ENCODE results near the gene LINC01488. TPM values are rescaled to one million over a fixed set of nuclear protein-coding genes. Genes with fewer than 3 reads are reported as not detected.

Gene LINC01488
- total RNA-seq, 1 donor from 2014 or later = 1.3 TPM

- Mint-ChIP-seq H3K4me1 (ENCODE audit: low read depth) (no peaks in the 10 kb centered on the region), H3K27me3 (peaks cover 2% of the 10 kb centered on the region), H3K4me3 (ENCODE audit: low read depth) (no peak overlapping the region), H3K9me3 (ENCODE audit: low read depth) (peaks cover 14% of the 10 kb centered on the region), H3K27ac (no peak overlapping the region), H3K36me3 (ENCODE audit: insufficient read depth) (no peaks in the 10 kb centered on the region)
- DNase-seq (ENCODE audit: low spot score, unreplicated experiment) = no peak
- TF ChIP-seq CTCF (IDR thresholded peaks at IDR 0.05; ENCODE audit: unreplicated experiment) = no peak
Observed at GRCh38 chr11:69518081-69518950, 36.9 kb downstream of the LINC01488 start.

- DNase-seq (ENCODE audit: low spot score, unreplicated experiment) = no peak
- Mint-ChIP-seq H3K9me3 (ENCODE audit: low read depth) (peaks cover 14% of the 10 kb centered on the region), H3K36me3 (ENCODE audit: insufficient read depth) (no peaks in the 10 kb centered on the region), H3K4me1 (ENCODE audit: low read depth) (no peaks in the 10 kb centered on the region), H3K4me3 (ENCODE audit: low read depth) (no peak overlapping the region), H3K27me3 (peaks cover 11% of the 10 kb centered on the region), H3K27ac (no peak overlapping the region)
- no peak for TF ChIP-seq CTCF (IDR thresholded peaks at IDR 0.05; ENCODE audit: unreplicated experiment)
Observed at GRCh38 chr11:69520186-69520916, 38.9 kb downstream of the LINC01488 start.

- Mint-ChIP-seq H3K27me3 (peaks cover 14% of the 10 kb centered on the region), H3K4me1 (ENCODE audit: low read depth) (no peaks in the 10 kb centered on the region), H3K36me3 (ENCODE audit: insufficient read depth) (no peaks in the 10 kb centered on the region), H3K27ac (no peak overlapping the region), H3K9me3 (ENCODE audit: low read depth) (peaks cover 10% of the 10 kb centered on the region), H3K4me3 (ENCODE audit: low read depth) (no peak overlapping the region)
- DNase-seq (ENCODE audit: low spot score, unreplicated experiment) = no peak
- TF ChIP-seq CTCF (IDR thresholded peaks at IDR 0.05; ENCODE audit: unreplicated experiment) = no peak
Observed at GRCh38 chr11:69521457-69521856, 40.0 kb downstream of the LINC01488 start.

- Mint-ChIP-seq H3K4me3 (ENCODE audit: low read depth) (no peak overlapping the region), H3K27ac (no peak overlapping the region), H3K9me3 (ENCODE audit: low read depth) (peaks cover 5% of the 10 kb centered on the region), H3K4me1 (ENCODE audit: low read depth) (no peaks in the 10 kb centered on the region), H3K36me3 (ENCODE audit: insufficient read depth) (no peaks in the 10 kb centered on the region), H3K27me3 (peaks cover 14% of the 10 kb centered on the region)
- TF ChIP-seq CTCF (IDR thresholded peaks at IDR 0.05; ENCODE audit: unreplicated experiment) = no peak
- no peak for DNase-seq (ENCODE audit: low spot score, unreplicated experiment)
Observed at GRCh38 chr11:69523453-69523852, 42.0 kb downstream of the LINC01488 start.

GRCh38 chr11:69524291-69524882 lies 42.9 kb downstream of the LINC01488 start:
- Mint-ChIP-seq H3K36me3 (ENCODE audit: insufficient read depth) (no peaks in the 10 kb centered on the region), H3K4me1 (ENCODE audit: low read depth) (peaks cover 2% of the 10 kb centered on the region), H3K27me3 (peaks cover 17% of the 10 kb centered on the region), H3K4me3 (ENCODE audit: low read depth) (no peak overlapping the region), H3K9me3 (ENCODE audit: low read depth) (no peaks in the 10 kb centered on the region), H3K27ac (no peak overlapping the region)
- no peak for DNase-seq (ENCODE audit: low spot score, unreplicated experiment)
- no peak for TF ChIP-seq CTCF (IDR thresholded peaks at IDR 0.05; ENCODE audit: unreplicated experiment)

Measured in progenitor cell of endocrine pancreas (in vitro differentiated cells).